GM21529 (cell line): ENCODE results near the gene CADPS.

Experiments
- ATAC-seq: cut with Tn5 transposase; IDR thresholded peaks from one replicate; pipeline ENCODE4 v1.9.1; 2021; ENCODE audit not compliant: unreplicated experiment

CADPS gene

GRCh38 chr3:62378921-62379320 lies 496.3 kb downstream of the CADPS start:
- no peak for ATAC-seq

GRCh38 chr3:62378311-62378789 lies 496.9 kb downstream of the CADPS start:
- ATAC-seq = no peak

DNA sequence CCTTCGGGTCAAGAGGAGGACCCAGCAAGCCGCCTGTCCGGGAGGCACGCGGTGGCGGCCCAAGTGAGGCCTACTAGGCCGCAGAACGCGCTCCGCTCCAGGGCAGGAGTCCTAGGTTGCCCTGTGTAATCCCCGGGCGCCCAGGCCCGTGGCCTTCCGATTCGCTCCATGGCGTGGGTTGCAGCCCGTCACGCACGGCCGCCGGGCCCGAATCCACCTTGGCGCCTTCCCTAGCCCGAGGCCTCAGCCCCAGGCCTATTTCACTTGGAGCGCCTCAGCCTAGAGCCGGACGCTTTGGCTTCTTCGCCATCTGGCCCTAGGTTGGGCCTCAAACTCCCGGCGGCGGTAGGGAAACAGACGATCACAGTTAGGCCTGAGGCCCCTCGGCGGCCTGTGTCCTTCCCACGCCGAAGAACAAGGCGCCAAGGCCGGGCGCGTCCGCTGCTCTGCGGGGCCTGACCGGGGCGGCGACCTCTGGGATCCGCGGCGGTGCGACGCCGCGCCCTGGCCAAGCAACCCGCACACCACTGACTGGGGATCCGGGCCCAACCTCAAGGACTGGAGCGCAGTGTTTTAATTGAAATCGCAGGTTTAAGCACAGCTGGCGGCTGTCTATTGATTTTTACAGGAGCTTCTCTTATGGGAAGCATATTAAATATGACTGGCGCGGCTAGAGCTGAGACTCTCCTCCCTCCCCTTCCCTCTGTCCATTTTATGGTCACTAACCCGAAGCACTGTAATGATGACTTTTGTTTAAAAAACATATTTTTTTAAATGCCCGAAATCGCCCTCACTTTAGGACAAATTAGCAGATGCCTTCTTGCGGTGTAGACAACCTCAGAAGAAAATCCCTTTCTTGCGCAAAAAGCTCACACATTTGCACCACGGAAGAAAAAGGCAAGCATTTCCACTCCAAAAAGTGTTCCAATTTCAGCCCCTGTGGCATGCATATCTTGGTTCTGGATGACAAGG lies 498.0 kb downstream of the CADPS start:
- no peak for ATAC-seq

- ATAC-seq = no peak
Measured at GRCh38 chr3:62376454-62376720, 498.8 kb downstream of the CADPS start.

GRCh38 chr3:62375655-62376453 lies 499.4 kb downstream of the CADPS start:
- no peak for ATAC-seq

- no peak for ATAC-seq
Measured at GRCh38 chr3:62374341-62375218, 500.6 kb downstream of the CADPS start.

GRCh38 chr3:62373714-62374333 lies 501.4 kb downstream of the CADPS start:
- no peak for ATAC-seq

GRCh38 chr3:62373215-62373614 lies 502.0 kb downstream of the CADPS start, which contains the start of gene FEZF2:
Gene FEZF2 (minus strand): TSS chr3:62373550. CDS start chr3:62372868, 682 bp downstream.
- ATAC-seq = no peak

DNA sequence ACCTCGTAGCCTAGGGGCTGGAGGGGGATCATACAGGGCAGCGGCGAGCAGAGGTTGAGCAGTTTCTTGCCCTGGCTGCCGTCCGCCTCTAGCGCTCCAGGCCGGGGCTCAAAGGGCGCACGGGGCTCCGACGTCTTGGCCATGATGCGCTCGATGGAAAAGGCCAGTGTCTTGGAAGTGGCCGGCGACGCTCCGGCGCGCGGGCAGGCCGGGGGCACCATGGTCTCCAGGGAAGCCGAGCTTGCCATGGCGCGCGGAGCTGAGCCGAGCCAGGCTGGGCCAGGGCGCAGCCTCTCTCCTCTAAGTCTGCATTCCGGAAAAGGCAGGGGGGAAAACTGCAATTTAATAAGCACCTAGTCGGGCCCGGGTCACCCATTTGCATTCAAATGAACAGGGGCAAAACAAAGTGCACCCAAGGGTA lies 502.6 kb downstream of the CADPS start:
- ATAC-seq = no peak

GRCh38 chr3:62371720-62372591 lies 503.3 kb downstream of the CADPS start:
- no peak for ATAC-seq

DNA sequence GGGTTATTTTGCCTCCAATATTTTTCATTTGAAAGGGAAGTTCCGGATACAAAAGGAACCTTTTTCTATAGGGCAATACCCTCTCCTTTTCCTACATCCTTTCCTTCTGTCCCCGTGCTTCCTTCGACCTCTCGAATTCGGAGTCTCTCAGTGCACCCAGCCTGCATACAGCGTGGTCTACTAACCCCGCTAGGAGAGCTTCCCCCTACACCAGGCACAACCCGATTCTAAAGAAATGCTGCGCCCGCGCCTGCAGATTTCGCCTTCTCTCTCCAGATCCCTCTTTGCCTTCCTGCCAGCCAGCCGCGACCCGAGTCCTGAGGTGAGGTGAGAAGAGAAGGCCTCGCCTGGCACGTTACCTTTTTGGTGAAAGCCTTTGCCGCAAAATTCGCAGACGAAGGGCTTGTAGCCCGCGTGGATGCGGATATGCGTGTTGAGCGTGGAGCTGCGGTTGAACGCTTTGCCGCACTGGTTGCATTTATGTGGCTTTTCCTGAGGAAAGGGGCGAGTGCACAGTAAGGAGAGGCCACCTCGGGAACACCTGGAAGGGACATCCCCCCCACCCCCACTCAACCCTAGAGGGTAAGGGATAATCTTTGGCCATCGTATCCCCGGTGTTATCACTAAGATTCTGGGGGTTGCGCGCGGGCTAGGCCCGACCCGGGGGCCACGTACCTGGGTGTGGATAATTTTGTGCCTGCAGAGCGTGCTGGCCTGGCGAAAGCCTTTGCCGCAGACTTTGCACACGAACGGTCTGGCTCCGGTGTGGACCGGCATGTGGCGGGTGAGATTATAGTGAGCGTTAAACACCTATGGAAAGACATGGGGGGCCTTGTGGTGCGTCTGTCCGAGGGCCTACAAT lies 504.1 kb downstream of the CADPS start:
- no peak for ATAC-seq

DNA sequence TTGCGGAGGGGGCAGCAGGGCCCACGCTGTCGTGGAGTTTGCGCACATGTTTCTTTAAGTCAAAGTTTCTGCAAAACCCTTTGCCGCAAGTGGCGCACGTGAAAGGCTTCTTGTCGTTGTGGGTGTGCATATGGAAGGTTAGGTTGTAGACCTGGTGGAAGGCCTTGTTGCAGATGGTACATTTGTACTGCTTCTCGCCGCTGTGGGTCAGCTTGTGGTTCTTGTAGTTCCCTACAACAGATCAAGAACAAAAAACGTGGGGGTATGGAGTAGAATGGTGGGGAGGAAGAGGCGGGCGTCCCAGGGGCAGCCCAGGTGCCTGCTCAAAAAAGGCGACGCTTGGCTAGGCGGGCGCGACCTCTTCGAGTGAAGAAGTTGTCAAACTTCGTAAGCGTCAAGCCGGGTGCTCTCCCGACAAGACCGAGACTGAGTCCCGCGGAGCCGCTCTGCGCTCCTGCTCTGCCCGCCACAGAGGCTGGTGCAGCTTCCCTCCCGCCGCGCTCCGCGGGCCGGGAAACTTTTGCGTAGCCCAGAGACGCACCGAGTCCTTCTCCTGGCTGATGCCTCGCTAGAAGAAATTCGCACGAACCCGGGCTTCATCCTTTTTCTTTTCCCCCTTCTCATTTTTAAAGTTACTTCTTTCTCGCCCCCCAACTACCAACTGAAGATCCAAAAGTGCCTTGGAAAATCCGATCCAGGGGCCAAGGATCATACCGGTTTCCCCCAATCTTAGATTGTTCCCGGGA lies 504.9 kb downstream of the CADPS start:
- no peak for ATAC-seq

DNA sequence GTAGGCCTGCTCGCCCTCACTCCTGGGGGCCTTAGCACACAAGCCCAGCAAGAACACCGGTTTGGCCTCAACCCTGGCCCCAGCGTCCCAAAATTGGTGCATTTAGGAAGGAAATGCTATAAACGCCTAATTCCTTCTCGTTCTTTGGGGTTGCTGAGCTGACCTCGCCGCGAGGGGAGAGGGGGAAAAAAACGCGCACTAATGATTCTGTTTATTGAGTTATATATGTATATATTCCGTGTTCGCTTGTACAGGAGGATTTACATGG lies 505.8 kb downstream of the CADPS start:
- no peak for ATAC-seq

- no peak for ATAC-seq
Measured at GRCh38 chr3:62368705-62369475, 506.3 kb downstream of the CADPS start.

- ATAC-seq = no peak
Measured at GRCh38 chr3:62368290-62368704, 506.9 kb downstream of the CADPS start.

GRCh38 chr3:62367763-62368195 lies 507.4 kb downstream of the CADPS start:
- ATAC-seq = no peak

GRCh38 chr3:62366126-62366484 lies 509.1 kb downstream of the CADPS start:
- ATAC-seq = no peak
